HFFc6 (cell line): ENCODE data around the gene CERS6. TPM values are rescaled to one million over a fixed set of nuclear protein-coding genes. Genes with fewer than 3 reads are reported as not detected.
"Not testable (repeated sequence)": the region's sequence is repeated elsewhere in the genome, so short reads cannot be mapped to it uniquely, and the experiment has no call there.

Experiments
- DNase-seq: peaks from one replicate; pipeline ENCODE4 v3.0.0-alpha.2; 2018
- H3K27ac Mint-ChIP-seq: 2 replicates; pipeline ENCODE4 v1.8.0; 2020; ENCODE audit warnings: mild to moderate bottlenecking, mixed read lengths
- H3K27me3 Mint-ChIP-seq: 2 replicates; pipeline ENCODE4 v1.8.0; 2021; ENCODE audit warnings: mild to moderate bottlenecking, moderate library complexity, mixed read lengths; ENCODE audit not compliant: insufficient read depth
- H3K36me3 Mint-ChIP-seq: 2 replicates; pipeline ENCODE4 v1.8.0; 2021; ENCODE audit warnings: low read depth, mixed read lengths
- H3K4me1 Mint-ChIP-seq: 2 replicates; pipeline ENCODE4 v1.8.0; 2020; ENCODE audit warnings: low read depth, mixed read lengths
- H3K4me3 Mint-ChIP-seq: 2 replicates; pipeline ENCODE4 v1.8.0; 2020; ENCODE audit warnings: mild to moderate bottlenecking, moderate library complexity, mixed read lengths
- H3K9me3 Mint-ChIP-seq: 2 replicates; pipeline ENCODE4 v1.8.0; 2020; ENCODE audit warnings: mild to moderate bottlenecking, mixed read lengths
- CTCF ChIP-seq: fragments of 200-600 bp; sonication (generic); IDR thresholded peaks from 2 replicates; pipeline ENCODE4 v1.5.0; 2021; ENCODE audit warnings: antibody characterized with exemption, mild to moderate bottlenecking
- total RNA-seq, 6 experiments: library from RNA; stranded (reverse); fragmentation: NEBNext Ultra II Directional; extraction: Animal tissue kit (Norgen Biotek cat#: 25700); gene quantifications; 2 replicates in 1 of 6; 3 replicates in 5 of 6; pipeline ENCODE4 v1.2.3, GENCODE V29; 2021

Gene CERS6
- total RNA-seq, 6 experiments from 2014 or later = 6.2 to 9.9 (median 7.5) TPM

- Mint-ChIP-seq H3K9me3 (no peaks in the 10 kb centered on the region), H3K36me3 (no peaks in the 10 kb centered on the region), H3K27ac (no peak overlapping the region), H3K27me3 (no peaks in the 10 kb centered on the region), H3K4me1 (no peaks in the 10 kb centered on the region; the same call in 1 of the 2 replicates), H3K4me3 (no peak overlapping the region)
- no peak for TF ChIP-seq CTCF
- DNase-seq = no peak
Observed at GRCh38 chr2:168650139-168650538, 194.1 kb downstream of the CERS6 start.

DNA sequence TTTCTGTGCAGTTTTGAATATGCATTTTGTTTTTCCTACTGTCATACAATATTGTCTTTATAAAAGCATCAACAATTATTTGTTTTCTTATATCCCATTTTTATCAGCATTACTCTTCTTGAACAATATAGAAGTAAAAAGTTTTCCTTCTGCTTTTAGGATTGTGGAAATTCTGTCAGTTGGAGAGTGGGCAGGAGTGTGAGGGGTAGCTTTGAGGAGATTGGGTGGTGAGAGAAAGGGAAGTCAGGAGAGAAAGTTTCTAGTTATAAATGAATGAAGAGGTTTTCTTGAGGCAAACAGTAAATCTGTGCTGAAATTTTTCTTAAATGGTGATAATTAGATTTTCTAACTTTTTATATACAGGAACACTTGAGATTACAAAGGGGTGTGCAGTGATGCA lies 194.7 kb downstream of the CERS6 start:
- no peaks in the 10 kb centered on the region for H3K9me3 Mint-ChIP-seq
- H3K4me3 Mint-ChIP-seq = no peak overlapping the region
- H3K36me3 Mint-ChIP-seq = no peaks in the 10 kb centered on the region
- H3K27ac Mint-ChIP-seq = no peak overlapping the region
- no peak for TF ChIP-seq CTCF
- H3K27me3 Mint-ChIP-seq = no peaks in the 10 kb centered on the region
- no peak for DNase-seq
- H3K4me1 Mint-ChIP-seq = no peaks in the 10 kb centered on the region; the same call in 1 of the 2 replicates

GRCh38 chr2:168652997-168653921 lies 197.2 kb downstream of the CERS6 start:
- Mint-ChIP-seq H3K27me3 (no peaks in the 10 kb centered on the region), H3K4me3 (no peak overlapping the region), H3K27ac (no peak overlapping the region), H3K4me1 (no peaks in the 10 kb centered on the region; the same call in 1 of the 2 replicates), H3K9me3 (no peaks in the 10 kb centered on the region), H3K36me3 (no peaks in the 10 kb centered on the region)
- no peak for DNase-seq
- no peak for TF ChIP-seq CTCF

GRCh38 chr2:168654705-168655104 lies 198.6 kb downstream of the CERS6 start:
- no peak for TF ChIP-seq CTCF
- no peaks in the 10 kb centered on the region; the same call in 1 of the 2 replicates for H3K4me1 Mint-ChIP-seq
- no peaks in the 10 kb centered on the region for H3K27me3 Mint-ChIP-seq
- H3K36me3 Mint-ChIP-seq = no peaks in the 10 kb centered on the region
- no peaks in the 10 kb centered on the region for H3K9me3 Mint-ChIP-seq
- no peak overlapping the region for H3K4me3 Mint-ChIP-seq
- H3K27ac Mint-ChIP-seq = no peak overlapping the region
- no peak for DNase-seq

DNA sequence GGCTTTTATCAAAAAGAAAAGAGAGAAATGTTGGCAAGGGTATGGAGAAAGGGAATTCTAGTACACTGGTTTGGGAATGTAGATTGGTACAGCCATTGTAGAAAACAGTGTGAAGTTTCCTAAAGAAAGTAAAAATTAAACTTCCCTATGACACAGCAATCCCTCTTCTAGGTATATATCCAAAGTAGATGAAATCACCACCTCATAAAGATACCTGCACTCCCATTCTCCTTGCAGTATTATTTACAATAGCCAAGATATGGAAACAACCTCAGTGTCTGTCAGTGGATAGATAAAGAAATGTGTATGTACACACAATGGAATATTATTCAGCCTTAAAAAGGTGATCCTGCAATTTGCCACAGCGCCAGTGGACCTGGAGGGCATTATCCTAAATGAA lies 199.1 kb downstream of the CERS6 start:
- no peaks in the 10 kb centered on the region; the same call in 1 of the 2 replicates for H3K4me1 Mint-ChIP-seq
- no peaks in the 10 kb centered on the region for H3K36me3 Mint-ChIP-seq
- TF ChIP-seq CTCF = no peak
- no peaks in the 10 kb centered on the region for H3K9me3 Mint-ChIP-seq
- no peak overlapping the region for H3K4me3 Mint-ChIP-seq
- DNase-seq = no peak
- no peaks in the 10 kb centered on the region for H3K27me3 Mint-ChIP-seq
- H3K27ac Mint-ChIP-seq = no peak overlapping the region

GRCh38 chr2:168657378-168657777 lies 201.3 kb downstream of the CERS6 start:
- not testable (repeated sequence) for H3K4me1 Mint-ChIP-seq, DNase-seq, H3K9me3 Mint-ChIP-seq, H3K27me3 Mint-ChIP-seq, H3K27ac Mint-ChIP-seq, H3K4me3 Mint-ChIP-seq, H3K36me3 Mint-ChIP-seq
